Endometrial microvascular endothelial cells (primary cell): ENCODE measurements around the gene MAGED2. TPM values are rescaled to one million over a fixed set of nuclear protein-coding genes. Genes with fewer than 3 reads are reported as not detected.
"Not testable (repeated sequence)": the region's sequence is repeated elsewhere in the genome, so short reads cannot be mapped to it uniquely, and the experiment has no call there.

Experiments used
- in situ Hi-C: cut with HindIII; loops from 2 replicates; pipeline ENCODE4 v1.10.0; 2017; ENCODE audit warnings: low sequenced_read_pairs, low pct_unique_long_range_greater_than_20kb; ENCODE audit errors: inconsistent ontology term
- total RNA-seq: library from RNA; depleted of rRNA; stranded (reverse); fragments of >200 nt; gene quantifications from one replicate; pipeline ENCODE4 v1.2.3, GENCODE V29; 2015; ENCODE audit errors: inconsistent ontology term

Gene MAGED2
- total RNA-seq, 1 donor from 2014 or later = 140 TPM

DNA sequence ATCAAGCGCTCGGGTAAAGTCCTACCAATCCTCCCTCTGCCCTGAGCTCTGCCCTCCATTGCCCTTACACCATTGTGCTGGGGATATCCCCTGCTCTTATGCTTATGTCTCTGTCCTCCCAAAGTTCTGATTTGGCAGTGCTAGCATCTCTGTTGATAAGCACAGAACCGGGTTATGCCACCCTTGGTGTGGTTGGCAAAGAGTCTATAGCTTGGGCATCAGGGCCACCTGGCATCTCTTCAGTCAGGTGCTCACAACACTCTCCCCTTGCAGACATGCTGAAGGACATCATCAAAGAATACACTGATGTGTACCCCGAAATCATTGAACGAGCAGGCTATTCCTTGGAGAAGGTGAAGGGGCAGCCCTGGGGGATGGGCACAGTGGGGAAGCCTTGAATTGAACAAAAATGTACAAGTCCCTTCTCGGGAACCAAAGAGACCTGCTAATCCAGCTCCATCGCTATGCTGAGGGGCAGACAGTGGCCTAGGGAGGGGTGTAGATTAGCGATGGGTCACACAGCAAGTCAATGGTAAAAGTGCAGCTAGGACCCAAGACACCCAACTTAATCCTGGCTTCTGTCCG, 3.8 kb downstream of the MAGED2 start:
- in situ Hi-C loops = no loop called here

- in situ Hi-C loops = no loop called here
Observed at GRCh38 chrX:54812306-54812705, 4.8 kb downstream of the MAGED2 start.

GRCh38 chrX:54817220-54817820, 9.8 kb downstream of the MAGED2 start:
- in situ Hi-C loops = no loop called here

DNA sequence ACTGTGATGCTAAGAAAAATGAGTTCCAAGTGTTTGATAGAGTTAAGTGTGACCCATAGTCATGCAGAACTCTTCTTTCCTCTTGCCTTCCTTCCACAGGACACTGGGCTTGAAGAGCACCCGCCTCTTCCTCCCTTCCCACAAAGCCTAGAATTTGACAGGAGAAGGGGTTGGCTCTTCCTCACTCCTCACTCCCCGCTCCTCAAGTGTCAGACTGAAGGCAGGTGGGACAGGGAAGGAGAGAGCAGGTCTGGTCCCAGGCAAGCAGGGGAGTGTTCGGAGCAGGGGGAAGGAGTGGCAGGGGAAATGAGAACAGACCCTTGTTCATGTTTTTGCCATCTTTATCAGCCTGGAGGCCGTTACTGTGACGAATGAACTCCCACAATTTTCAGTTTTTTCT, 10.7 kb downstream of the MAGED2 start:
- in situ Hi-C loops = no loop called here

- in situ Hi-C loops = no loop called here
Observed at GRCh38 chrX:54819201-54819600, 11.7 kb downstream of the MAGED2 start.

DNA sequence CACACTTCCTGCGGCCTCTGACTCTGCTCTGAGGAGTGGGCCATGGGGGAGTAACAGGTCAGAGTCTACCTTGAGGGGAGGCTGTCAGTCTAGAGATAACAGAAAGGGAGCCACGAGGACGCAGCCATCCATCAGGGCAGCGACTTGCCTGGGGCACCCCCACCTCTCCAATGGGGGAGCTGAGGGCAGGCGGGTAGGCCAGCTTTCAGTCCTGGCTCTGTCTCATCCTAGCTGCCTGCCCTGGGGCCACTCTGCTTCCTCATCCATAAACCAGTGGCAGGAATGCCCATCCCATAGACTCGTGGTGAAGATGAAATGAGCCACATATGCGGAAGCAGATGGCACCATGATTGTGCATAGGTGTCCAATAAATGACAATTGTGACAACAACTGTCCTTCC, 13.2 kb downstream of the MAGED2 start:
- in situ Hi-C loops = no loop called here

DNA sequence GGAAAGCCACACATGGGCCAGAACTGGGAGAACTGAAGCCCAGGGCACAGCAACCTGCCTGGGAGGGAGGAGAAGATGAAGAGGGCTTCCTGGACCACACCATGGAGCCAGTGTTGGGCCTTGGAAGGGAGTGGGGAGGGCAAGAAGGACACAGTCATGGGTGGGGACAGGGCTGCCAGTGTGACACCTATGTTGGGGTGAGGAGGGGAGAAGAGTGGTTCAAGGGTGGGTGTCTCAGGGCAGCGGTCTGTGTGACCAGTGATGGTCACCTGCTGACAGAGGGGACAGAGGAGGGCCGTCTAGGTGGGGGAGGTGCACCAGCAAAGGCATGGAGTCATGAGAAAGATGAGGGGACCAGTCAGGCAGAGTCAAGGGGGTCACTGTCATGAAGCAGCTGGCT, 13.8 kb downstream of the MAGED2 start:
- in situ Hi-C loops = no loop called here

- in situ Hi-C loops = no loop called here
Observed at GRCh38 chrX:54824195-54824594, 16.6 kb downstream of the MAGED2 start.

GRCh38 chrX:54824722-54825121, 17.2 kb downstream of the MAGED2 start:
- in situ Hi-C loops = no loop called here

GRCh38 chrX:54825716-54826438, 18.3 kb downstream of the MAGED2 start:
- in situ Hi-C loops = no loop called here

DNA sequence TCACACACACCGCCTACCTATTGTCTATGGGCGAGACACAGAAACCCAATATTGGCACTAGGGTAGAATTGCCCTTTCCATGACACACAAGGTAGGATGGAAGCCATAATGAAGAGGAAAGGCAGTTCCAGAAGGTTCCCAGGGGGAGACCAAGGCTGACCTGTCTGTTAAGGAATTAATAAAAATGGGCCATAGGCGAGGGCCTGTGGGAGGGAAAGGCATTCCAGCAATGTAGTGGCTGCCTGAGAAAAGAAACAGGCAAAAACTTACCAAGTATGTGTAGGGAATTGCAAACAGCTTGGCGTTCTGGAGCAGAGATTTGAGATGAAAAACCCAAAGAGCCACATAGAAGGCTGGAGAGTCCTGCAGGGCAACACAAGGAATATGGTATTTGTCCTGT, 19.1 kb downstream of the MAGED2 start:
- in situ Hi-C loops = no loop called here

DNA sequence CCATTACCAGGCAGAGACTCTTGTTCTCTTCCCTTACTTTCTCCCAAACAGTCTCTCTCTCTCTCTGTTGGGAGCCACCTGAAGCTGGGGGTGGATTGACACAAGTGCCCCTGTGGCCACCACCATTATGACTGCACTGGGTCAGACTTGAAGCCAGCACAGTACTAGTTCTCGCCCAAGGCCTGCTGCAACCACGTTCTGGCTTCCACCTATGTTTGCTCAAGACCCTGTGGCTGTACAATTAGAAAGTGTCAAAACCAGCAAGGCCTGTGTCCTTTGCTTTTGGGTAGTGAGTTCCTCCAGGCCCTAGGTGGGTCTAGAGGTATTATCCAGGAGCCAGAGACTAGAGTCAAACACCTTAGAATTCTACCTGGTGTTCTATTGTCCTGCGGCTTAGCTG, 31.0 kb downstream of the MAGED2 start:
- in situ Hi-C loops = no loop called here

DNA sequence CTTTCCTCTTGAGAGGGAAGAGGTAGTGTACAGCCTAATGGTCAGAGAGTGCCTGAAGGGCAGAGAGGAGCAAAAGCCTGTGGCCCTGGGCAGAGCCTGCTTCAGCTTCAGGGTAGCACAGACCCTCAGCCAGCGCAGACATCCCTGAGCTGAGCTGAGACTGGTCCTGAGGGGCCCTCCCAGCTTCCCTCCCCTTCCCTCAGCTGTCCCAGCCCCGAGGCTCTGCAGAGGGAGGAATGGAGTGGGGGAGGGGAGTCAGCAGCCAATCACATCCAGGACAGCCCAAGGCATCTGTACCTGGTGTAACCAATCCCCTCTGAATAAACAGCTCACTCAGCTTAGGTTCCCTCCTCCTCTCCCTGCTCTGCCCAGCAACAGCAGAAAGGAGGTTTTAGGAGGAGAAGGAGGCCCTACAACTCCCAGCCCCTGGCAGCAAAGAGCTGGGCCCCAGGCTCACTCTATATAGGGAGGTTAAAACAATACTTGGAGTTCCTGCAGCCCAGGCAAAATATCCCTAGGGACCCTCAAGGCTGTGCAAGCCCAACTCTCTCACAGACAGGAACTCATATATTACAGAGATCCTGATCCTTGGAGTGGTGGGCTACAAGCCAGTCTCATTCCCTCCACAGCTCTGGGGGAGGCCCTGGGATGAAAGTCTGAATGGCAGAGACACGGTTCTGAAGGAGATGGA, 33.8 kb downstream of the MAGED2 start:
- in situ Hi-C loops = not testable (repeated sequence)

DNA sequence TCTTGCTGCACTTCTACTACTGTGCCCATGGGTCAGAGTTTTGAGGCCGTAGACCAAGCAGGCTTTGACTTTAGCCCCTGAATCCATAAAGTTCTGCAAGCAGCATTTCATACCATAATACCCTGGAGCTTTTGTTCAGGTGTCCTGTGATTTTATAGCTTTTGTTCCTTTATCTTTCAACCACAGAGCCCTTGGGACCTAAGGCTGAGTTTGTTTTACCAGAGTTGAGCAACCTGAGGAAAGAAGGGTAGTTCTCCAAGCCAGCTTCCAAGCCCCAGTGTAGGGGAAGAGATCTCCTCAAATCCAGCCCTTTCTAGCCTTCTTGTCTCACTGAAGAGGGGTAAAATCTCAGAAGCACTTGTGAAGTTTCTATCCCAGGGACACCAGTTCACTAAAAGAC, 35.1 kb downstream of the MAGED2 start:
- in situ Hi-C loops = no loop called here

DNA sequence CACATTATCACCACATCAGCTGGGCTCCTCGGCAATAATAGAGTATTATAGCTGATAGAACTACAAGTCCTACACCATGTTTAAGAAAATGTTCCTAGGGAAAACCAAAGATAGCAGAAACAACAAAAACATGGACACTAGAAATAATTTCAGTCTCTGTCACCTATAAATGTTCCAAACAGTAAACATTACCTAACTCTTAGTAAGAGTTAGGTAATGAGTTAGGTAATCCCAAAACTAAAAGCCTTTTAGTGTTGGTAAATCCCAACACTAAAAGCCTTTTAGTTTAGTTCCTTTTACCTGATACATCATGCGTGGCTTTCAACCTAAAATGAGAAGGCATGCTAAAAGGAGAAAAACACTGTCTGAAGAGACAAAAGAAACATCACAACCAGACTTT, 35.5 kb downstream of the MAGED2 start:
- in situ Hi-C loops = no loop called here

GRCh38 chrX:54847700-54848099, 40.2 kb downstream of the MAGED2 start:
- in situ Hi-C loops = not testable (repeated sequence)

GRCh38 chrX:54865208-54865607, 57.7 kb downstream of the MAGED2 start:
- in situ Hi-C loops = no loop called here
